DOHH2 (cell line): ENCODE results near the gene WWOX.

Experiments
- H3F3A ChIP-seq: fragments of 200-600 bp; sonication (generic), shearing (Covaris generic); 2 replicates; pipeline ENCODE4 v1.6.0; 2016; ENCODE audit warnings: antibody characterized with exemption, mild to moderate bottlenecking; ENCODE audit not compliant: control insufficient read depth, insufficient read depth
- H3K27ac ChIP-seq: fragments of 200-600 bp; sonication (generic); 2 replicates; pipeline ENCODE4 v1.5.1; 2014; ENCODE audit warnings: low read depth, mild to moderate bottlenecking, low read length, moderate library complexity
- H3K27me3 ChIP-seq: fragments of 200-600 bp; sonication (generic); 2 replicates; pipeline ENCODE4 v1.6.1; 2014; ENCODE audit warnings: mild to moderate bottlenecking, low read length, mixed read lengths; ENCODE audit not compliant: control insufficient read depth
- H3K36me3 ChIP-seq: fragments of 200-600 bp; sonication (generic); 2 replicates; pipeline ENCODE4 v1.6.1; 2014; ENCODE audit warnings: mild to moderate bottlenecking, low read length, moderate library complexity, mixed read lengths; ENCODE audit not compliant: control insufficient read depth
- H3K4me1 ChIP-seq: fragments of 200-600 bp; sonication (generic); 2 replicates; pipeline ENCODE4 v1.6.1; 2014; ENCODE audit warnings: mild to moderate bottlenecking, low read length, mixed read lengths; ENCODE audit not compliant: control insufficient read depth
- H3K4me2 ChIP-seq: fragments of 200-600 bp; sonication (generic); 2 replicates; pipeline ENCODE4 v1.6.0; 2014; ENCODE audit warnings: mild to moderate bottlenecking, low read length, moderate library complexity
- H3K4me3 ChIP-seq: fragments of 200-600 bp; sonication (generic); 2 replicates; pipeline ENCODE4 v1.5.1; 2014; ENCODE audit warnings: mild to moderate bottlenecking, low read length, mixed read lengths
- H3K79me2 ChIP-seq: fragments of 200-600 bp; sonication (generic); 2 replicates; pipeline ENCODE4 v1.6.1; 2014; ENCODE audit warnings: mild to moderate bottlenecking, low read length, mixed read lengths; ENCODE audit not compliant: control insufficient read depth
- H3K9me2 ChIP-seq: fragments of 200-600 bp; sonication (generic); replicated peaks from 2 replicates; pipeline ENCODE4 v1.6.1; 2014; ENCODE audit warnings: mild to moderate bottlenecking, low read length, mixed read lengths; ENCODE audit not compliant: control insufficient read depth
- H3K9me3 ChIP-seq: fragments of 200-600 bp; sonication (generic); 2 replicates; pipeline ENCODE4 v1.6.1; 2014; ENCODE audit warnings: antibody characterized with exemption, low read length, mixed read lengths; ENCODE audit not compliant: control insufficient read depth, insufficient read depth
- H4K20me1 ChIP-seq: fragments of 200-600 bp; sonication (generic); 2 replicates; pipeline ENCODE4 v1.6.0; 2014; ENCODE audit warnings: low read depth, mild to moderate bottlenecking, antibody characterized with exemption, low read length, moderate library complexity; ENCODE audit not compliant: control insufficient read depth, insufficient read depth
- CTCF ChIP-seq: fragments of 200-600 bp; sonication (generic); IDR thresholded peaks from one replicate; pipeline ENCODE4 v1.5.1; 2014; ENCODE audit warnings: antibody characterized with exemption, mild to moderate bottlenecking, low read depth, low read length; ENCODE audit not compliant: poor library complexity, severe bottlenecking
- EZH2phosphoT487 ChIP-seq: fragments of 200-600 bp; sonication (generic); IDR thresholded peaks from 2 replicates; pipeline ENCODE4 v1.6.1; 2017; ENCODE audit warnings: borderline replicate concordance, mild to moderate bottlenecking, antibody characterized with exemption, low read length, moderate library complexity, mixed read lengths

WWOX gene

GRCh38 chr16:78281115-78281514 lies 181.7 kb downstream of the WWOX start:
- Histone ChIP-seq H3K4me1 (no peaks in the 10 kb centered on the region), H3K4me3 (no peak overlapping the region), H4K20me1 (no peaks in the 10 kb centered on the region), H3K27ac (no peak overlapping the region), H3K9me2 (no peaks in the 10 kb centered on the region), H3K27me3 (no peaks in the 10 kb centered on the region), H3K36me3 (no peaks in the 10 kb centered on the region), H3K9me3 (no peaks in the 10 kb centered on the region), H3F3A (no peaks in the 10 kb centered on the region), H3K79me2 (no peaks in the 10 kb centered on the region), H3K4me2 (no peak overlapping the region)
- no peak for TF ChIP-seq EZH2phosphoT487
- TF ChIP-seq CTCF = no peak

- Histone ChIP-seq H3K4me2 (no peak overlapping the region), H3K79me2 (no peaks in the 10 kb centered on the region), H3K9me2 (no peaks in the 10 kb centered on the region), H3K36me3 (no peaks in the 10 kb centered on the region), H3K9me3 (no peaks in the 10 kb centered on the region), H3F3A (no peaks in the 10 kb centered on the region), H3K4me3 (no peak overlapping the region), H4K20me1 (no peaks in the 10 kb centered on the region), H3K27ac (no peak overlapping the region), H3K4me1 (no peaks in the 10 kb centered on the region), H3K27me3 (no peaks in the 10 kb centered on the region)
- TF ChIP-seq CTCF (no peak), EZH2phosphoT487 (no peak)
These were observed 184.2 kb downstream of the WWOX start for GRCh38 chr16:78283548-78284251.

GRCh38 chr16:78284326-78284725 lies 184.9 kb downstream of the WWOX start:
- H3K9me3 ChIP-seq = no peaks in the 10 kb centered on the region
- no peak overlapping the region for H3K27ac ChIP-seq
- no peaks in the 10 kb centered on the region for H4K20me1 ChIP-seq
- H3K4me1 ChIP-seq = no peaks in the 10 kb centered on the region
- no peaks in the 10 kb centered on the region for H3K79me2 ChIP-seq
- H3F3A ChIP-seq = no peaks in the 10 kb centered on the region
- TF ChIP-seq EZH2phosphoT487 (no peak), CTCF (no peak)
- H3K4me2 ChIP-seq = no peak overlapping the region
- no peaks in the 10 kb centered on the region for H3K36me3 ChIP-seq
- H3K27me3 ChIP-seq = no peaks in the 10 kb centered on the region
- no peak overlapping the region for H3K4me3 ChIP-seq
- H3K9me2 ChIP-seq = no peaks in the 10 kb centered on the region
